ENCODE measurements around the gene FXYD3.

FXYD3 gene

DNA sequence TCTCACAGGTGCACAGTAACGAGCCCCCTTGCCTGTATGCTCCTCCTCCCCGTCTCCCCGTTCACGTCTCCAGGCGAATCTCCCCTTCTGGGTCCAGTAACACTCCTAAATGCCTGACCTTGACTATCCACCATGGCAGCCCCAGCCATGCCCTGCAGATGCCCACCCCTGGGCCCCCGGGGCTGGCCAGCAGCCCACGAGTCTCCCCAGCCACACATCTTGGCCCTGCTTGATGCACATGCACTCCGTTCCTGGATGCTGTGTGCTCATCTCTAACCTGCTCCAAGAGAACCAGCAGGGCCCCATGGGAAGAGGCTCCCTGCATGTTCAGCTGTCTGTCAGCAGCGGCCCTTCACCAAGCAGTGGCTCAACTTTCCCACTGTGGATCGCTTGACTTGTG is 42.1 kb upstream of the FXYD3 start:
- H3K4me3 ChIP-seq (ENCODE audit: low read depth, low read length): no peak overlapping the region
- no peak for DNase-seq (ENCODE audit: low read depth)
- TF ChIP-seq, protein P1, sequence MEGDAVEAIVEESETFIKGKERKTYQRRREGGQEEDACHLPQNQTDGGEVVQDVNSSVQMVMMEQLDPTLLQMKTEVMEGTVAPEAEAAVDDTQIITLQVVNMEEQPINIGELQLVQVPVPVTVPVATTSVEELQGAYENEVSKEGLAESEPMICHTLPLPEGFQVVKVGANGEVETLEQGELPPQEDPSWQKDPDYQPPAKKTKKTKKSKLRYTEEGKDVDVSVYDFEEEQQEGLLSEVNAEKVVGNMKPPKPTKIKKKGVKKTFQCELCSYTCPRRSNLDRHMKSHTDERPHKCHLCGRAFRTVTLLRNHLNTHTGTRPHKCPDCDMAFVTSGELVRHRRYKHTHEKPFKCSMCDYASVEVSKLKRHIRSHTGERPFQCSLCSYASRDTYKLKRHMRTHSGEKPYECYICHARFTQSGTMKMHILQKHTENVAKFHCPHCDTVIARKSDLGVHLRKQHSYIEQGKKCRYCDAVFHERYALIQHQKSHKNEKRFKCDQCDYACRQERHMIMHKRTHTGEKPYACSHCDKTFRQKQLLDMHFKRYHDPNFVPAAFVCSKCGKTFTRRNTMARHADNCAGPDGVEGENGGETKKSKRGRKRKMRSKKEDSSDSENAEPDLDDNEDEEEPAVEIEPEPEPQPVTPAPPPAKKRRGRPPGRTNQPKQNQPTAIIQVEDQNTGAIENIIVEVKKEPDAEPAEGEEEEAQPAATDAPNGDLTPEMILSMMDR (IDR thresholded peaks at IDR 0.05; ENCODE audit: control insufficient read depth, extremely low read depth, insufficient read depth): no peak

DNA sequence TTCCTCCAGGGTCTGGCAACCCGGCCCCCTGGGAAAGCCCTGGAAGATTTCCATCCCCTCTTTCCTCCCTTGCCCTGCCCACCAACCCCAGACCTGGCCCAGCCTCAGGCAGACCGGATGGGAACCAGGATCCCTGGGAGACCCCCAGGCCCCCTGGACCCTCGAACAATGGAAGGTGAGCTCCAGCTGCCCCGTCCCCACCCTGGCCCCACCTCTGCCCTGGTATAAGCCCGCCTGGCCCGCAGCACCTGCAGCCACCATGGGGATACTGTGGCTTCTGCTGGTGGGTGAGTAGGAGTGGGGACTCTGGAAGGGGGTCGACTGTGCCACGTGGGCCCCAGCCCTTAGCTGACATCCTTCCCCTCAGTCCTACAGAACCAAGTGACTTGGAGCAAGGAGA is 41.7 kb upstream of the FXYD3 start:
- TF ChIP-seq, protein P1 (IDR thresholded peaks at IDR 0.05; ENCODE audit: control insufficient read depth, extremely low read depth, insufficient read depth): no peak
- H3K4me3 ChIP-seq (ENCODE audit: low read depth, low read length): no peak overlapping the region
- no peak for DNase-seq (ENCODE audit: low read depth)

GRCh38 chr19:35074426-35075201 is 41.0 kb upstream of the FXYD3 start:
- H3K4me3 ChIP-seq (ENCODE audit: low read depth, low read length): no peak overlapping the region
- no peak for DNase-seq (ENCODE audit: low read depth)
- TF ChIP-seq, protein P1 (IDR thresholded peaks at IDR 0.05; ENCODE audit: control insufficient read depth, extremely low read depth, insufficient read depth): no peak

- DNase-seq (ENCODE audit: low read depth): no peak
- no peak overlapping the region for H3K4me3 ChIP-seq (ENCODE audit: low read depth, low read length)
- TF ChIP-seq, protein P1 (IDR thresholded peaks at IDR 0.05; ENCODE audit: control insufficient read depth, extremely low read depth, insufficient read depth): no peak
Measured at GRCh38 chr19:35075202-35076025, 40.2 kb upstream of the FXYD3 start.

- TF ChIP-seq, protein P1 (IDR thresholded peaks at IDR 0.05; ENCODE audit: control insufficient read depth, extremely low read depth, insufficient read depth): no peak
- DNase-seq (ENCODE audit: low read depth): no peak
- H3K4me3 ChIP-seq (ENCODE audit: low read depth, low read length): no peak overlapping the region
Measured at GRCh38 chr19:35076026-35076370, 39.6 kb upstream of the FXYD3 start.

GRCh38 chr19:35076657-35077056 is 39.0 kb upstream of the FXYD3 start:
- no peak for DNase-seq (ENCODE audit: low read depth)
- TF ChIP-seq, protein P1 (IDR thresholded peaks at IDR 0.05; ENCODE audit: control insufficient read depth, extremely low read depth, insufficient read depth): no peak
- no peak overlapping the region for H3K4me3 ChIP-seq (ENCODE audit: low read depth, low read length)

Data from LNCaP clone FGC (cell line).